Cortex of kidney (tissue), 1 donor: ENCODE results near the gene FBXO47.
"Not testable (repeated sequence)": the region's sequence is repeated elsewhere in the genome, so short reads cannot be mapped to it uniquely, and the experiment has no call there.

Source experiments
- DNase-seq: peaks from one replicate; lab custom pipeline; 2025; lab: John Stamatoyannopoulos, UW

FBXO47 gene

GRCh38 chr17:38921756-38922411 lies 45.3 kb downstream of the FBXO47 start:
- no peak for DNase-seq

DNA sequence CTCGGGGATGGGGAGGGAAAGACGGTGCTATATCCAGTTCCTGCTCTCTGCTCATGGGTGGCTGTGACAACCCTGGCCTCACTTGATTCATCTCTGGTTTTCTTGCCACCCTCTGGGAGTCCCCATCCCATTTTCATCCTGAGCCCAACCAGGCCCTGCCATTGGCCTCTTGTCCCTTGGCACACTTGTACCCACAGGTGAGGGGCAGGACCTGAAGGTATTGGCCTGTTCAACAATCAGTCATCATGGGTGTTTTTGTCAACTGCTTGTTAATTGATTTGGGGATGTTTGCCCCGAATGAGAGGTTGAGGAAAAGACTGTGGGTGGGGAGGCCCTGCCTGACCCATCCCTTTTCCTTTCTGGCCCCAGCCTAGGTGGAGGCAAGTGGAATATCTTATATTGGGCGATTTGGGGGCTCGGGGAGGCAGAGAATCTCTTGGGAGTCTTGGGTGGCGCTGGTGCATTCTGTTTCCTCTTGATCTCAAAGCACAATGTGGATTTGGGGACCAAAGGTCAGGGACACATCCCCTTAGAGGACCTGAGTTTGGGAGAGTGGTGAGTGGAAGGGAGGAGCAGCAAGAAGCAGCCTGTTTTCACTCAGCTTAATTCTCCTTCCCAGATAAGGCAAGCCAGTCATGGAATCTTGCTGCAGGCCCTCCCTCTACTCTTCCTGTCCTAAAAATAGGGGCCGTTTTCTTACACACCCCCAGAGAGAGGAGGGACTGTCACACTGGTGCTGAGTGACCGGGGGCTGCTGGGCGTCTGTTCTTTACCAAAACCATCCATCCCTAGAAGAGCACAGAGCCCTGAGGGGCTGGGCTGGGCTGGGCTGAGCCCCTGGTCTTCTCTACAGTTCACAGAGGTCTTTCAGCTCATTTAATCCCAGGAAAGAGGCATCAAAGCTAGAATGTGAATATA lies 46.6 kb downstream of the FBXO47 start:
- DNase-seq: no peak

GRCh38 chr17:38919316-38920078 lies 47.7 kb downstream of the FBXO47 start:
- no peak for DNase-seq

DNA sequence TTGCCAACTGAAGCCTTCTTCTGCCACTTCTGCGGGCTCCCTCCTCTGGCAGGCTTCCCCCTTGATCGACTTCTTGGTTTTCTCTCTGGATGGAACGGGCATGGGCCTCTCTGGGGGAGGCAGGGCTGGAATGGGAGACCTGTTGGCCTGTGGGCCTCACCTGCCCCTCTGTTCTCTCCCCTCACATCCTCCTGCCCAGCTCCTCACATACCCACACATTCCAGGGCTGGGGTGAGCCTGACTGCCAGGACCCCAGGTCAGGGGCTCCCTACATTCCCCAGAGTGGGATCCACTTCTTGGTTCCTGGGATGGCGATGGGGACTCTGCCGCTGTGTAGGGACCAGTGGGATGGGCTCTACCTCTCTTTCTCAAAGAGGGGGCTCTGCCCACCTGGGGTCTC lies 48.3 kb downstream of the FBXO47 start:
- no peak for DNase-seq

DNA sequence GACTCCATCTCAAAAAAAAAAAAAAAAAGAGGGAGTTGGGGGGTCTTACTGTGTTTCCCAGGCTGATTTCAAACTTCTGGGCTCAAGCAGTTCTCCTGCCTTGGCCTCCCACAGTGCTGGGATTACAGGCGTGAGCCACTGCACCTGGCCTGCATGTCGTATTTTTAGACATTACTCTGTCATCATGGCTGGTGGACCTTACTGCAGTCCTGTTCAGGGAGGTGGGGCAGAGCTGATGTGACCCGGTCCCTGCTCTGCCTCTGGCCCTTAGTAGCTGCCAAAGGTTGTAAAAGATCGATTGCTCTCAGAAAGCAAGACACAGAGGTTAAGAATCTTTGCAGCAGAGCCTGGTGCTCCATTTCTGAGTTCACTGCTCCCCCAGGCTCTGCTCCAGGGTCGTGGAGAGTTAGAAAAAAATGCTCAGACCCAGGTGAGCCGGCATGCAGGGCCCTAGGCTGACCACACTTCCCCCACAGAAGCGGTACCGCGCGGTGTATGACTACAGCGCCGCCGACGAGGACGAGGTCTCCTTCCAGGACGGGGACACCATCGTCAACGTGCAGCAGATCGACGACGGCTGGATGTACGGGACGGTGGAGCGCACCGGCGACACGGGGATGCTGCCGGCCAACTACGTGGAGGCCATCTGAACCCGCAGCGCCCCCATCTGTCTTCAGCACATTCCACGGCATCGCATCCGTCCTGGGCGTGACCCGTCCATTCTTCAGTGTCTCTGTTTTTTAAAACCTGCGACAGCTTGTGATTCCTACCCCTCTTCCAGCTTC lies 48.9 kb downstream of the FBXO47 start:
- DNase-seq: no peak

- no peak for DNase-seq
These were observed 49.9 kb downstream of the FBXO47 start for GRCh38 chr17:38917259-38917658.

DNA sequence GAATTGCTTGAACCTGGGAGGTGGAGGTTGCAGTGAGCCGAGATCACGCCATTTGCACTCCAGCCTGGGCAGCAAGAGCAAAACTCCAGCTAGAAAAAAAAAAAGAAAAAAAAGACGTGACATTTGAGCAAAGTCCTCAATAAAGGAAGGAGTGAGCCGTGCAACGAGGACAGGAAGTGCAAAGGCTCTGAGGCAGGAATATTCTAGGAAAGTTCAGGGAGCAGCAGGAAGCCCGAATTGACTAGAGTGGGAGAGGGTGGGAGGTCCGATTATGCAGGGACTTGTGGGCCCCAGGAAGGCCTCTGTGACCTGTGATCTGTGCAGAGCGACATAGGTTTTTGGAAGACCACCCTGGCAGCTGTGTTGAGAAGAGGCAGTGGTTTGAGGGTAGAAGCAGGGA lies 50.4 kb downstream of the FBXO47 start:
- no peak for DNase-seq

GRCh38 chr17:38915639-38915995 lies 51.6 kb downstream of the FBXO47 start:
- DNase-seq: no peak

- DNase-seq: no peak
These were observed 52.2 kb downstream of the FBXO47 start for GRCh38 chr17:38914741-38915638.

DNA sequence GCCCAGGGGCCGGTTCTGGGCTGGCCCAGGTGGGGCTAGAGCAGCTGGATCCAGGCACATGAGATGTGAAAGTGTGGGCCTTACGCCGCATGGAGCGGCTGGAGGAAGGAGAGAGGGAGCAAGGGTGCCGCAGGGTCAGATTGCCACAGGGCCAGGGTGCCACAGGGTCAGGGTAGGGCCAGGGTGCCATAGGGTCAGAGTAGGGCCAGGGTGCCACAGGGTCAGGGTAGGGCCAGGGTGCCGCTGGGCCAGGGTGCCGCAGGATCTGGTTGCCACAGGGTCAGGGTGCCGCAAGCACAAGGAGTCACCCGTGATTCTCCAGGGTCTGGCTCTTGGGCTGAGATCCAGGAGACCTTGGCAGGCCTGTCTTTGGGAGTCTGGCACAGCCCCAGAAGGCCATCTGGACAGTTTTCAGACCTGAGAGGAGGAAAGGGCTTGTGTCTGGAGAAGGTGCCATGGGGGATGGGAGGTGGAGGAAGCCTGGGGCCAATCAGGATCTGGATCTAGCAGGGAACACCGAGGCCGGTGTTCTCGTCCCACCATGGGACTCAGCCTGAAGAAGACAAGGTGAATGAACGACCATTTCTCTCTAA lies 54.9 kb downstream of the FBXO47 start:
- no peak for DNase-seq

DNA sequence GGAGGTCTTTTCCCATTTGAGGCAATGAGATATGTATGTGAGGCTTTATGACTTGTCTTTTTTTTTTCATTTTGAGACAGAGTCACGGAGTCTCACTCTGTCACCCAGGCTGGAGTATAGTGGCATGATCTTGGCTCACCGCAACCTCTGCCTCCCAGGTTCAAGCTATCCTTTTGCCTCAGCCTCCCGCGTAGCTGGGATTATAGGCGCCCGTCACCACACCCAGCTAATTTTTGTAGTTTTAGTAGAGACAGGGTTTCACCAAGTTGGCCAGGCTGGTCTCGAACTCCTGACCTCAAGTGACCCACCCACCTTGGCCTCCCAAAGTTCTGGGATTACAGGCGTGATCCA lies 55.5 kb downstream of the FBXO47 start:
- DNase-seq: not testable (repeated sequence)

DNA sequence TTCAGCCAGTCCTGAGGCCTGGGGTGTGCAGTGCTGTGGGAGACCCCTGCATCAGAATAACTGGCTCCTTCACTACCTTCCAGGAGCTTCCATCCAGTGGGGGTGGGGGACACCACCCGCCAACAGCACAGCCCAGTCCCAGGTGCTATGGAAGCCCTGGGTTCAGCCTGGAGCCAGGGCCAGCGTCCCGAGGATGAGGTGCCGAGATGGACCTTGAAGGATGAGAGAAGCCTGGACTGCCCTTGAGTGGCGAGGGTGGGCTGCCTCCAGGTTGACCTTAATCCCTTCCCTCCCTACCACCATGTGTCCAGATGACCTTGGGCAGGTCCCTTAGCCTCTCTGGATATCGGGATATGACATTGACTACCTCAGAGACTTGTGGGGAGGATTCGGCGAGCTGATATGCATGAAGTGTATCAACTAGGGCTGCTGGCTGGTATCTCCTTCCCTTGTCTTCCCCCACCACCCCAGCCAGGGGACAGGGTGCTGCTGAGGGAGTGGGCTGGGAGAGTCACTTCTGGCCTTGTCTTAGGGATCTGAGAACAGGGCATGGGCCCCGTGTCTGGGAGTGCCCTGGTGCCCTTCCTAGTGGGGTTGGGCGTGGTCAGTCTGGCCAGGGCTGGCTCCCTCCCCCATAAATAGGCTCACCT lies 56.0 kb downstream of the FBXO47 start:
- no peak for DNase-seq

DNA sequence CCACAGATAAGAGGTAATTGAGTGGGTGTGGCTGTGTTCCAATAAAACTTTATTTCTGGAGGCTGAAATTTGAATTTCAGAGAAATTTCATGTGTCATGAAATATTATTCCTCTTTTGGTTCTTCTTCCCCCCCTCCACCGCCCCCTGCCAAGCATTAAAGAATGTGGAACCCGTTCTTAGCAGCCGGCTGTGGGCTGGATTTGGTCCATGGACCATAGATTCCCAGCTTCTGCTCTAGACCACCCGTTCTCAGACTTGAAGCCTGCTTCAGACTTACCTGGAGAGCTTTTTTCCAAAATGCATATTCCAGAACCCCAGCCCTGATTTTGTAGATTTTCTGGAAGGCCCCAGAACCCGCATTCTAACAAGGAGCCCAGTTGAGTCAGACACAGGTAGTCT lies 56.9 kb downstream of the FBXO47 start:
- DNase-seq: no peak

GRCh38 chr17:38908676-38909181 lies 58.5 kb downstream of the FBXO47 start:
- DNase-seq: no peak

DNA sequence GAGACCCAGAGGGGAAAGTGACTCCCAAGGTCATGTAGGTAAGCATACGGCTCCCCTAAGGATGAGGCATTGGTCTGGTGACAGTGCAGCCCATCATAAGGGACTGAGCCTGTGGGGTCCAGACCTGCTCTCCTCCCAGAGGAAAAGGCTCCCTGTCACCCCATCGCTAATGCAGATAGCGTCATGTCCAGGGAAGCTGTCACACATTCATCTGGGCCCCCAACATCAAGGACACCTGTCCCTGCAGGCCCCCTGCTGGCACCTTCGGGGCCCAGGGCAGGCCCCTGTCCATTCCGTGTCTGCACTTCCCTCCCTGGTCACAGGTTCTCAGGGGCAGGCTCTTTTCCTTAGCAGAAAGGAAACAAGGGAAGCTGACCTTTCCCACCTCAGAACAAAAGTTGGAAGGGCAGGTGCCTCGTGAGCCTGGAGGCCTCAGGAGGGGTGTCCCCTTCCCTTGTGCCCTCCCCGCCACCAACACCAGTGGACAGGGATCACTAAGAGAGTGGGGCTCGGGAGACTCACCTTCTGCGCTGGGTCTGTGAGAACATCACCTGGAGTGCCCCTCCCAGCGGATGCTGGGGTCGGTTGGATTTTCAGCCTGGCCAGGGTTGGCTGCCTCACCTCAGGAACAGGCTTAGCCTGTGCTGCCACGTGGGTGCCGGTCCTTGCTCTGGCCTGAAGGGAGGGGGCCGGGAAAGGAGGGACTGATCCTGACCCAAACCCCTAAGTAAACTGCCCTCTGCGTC lies 59.1 kb downstream of the FBXO47 start:
- no peak for DNase-seq

GRCh38 chr17:38906460-38907228 lies 60.6 kb downstream of the FBXO47 start:
- no peak for DNase-seq

DNA sequence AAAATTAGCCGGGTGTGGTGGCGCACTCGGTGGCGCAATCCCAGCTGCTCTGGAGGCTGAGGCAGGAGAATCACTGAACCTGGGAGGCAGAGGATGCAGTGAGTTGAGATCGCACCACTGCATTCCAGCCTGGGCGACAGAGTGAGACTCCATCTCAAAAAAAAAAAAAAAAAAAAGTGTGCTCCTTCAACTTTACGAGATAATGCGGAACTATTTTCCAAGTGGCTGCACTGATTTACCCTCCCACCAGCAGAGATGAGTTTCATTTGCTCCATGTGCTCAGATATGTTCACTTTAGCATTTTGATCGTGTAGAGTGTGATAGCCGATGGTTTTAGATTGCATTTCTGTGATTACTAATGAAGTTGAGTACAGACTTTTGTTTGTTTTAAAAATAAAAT lies 61.8 kb downstream of the FBXO47 start:
- DNase-seq: no peak

DNA sequence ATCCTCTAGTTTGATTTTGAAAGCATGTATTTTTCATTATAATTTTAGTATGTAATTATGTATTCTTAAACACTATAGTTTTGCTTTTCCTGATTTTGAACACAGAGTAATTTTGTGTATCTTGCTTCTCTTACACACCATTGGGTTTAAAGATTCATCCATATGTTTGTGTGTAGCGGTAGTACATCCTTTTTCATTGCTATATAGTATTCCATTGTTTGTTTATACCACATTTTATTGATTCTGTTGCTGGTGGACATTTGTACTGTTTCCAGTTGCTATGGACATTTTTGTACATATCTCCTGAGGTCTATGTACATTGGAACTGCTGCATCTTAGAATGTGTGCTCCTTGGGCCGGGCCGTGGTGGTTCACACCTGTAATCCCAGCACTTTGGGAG lies 62.3 kb downstream of the FBXO47 start:
- no peak for DNase-seq
